HepG2 (cell line): Measurements from ENCODE around the gene BUD23. TPM values are rescaled to one million over a fixed set of nuclear protein-coding genes. Genes with fewer than 3 reads are reported as not detected.
A peak's percentile ranks its signal among the peaks of the same experiment; 100 is the strongest.

ENCODE experiments used
- ATF1 ChIP-seq: IDR thresholded peaks from 2 replicates; pipeline ENCODE4 v1.6.1; 2016; ENCODE audit warnings: mild to moderate bottlenecking, control low read depth
- E2F1 ChIP-seq: sonication (generic); formaldehyde crosslinking; IDR thresholded peaks from 2 replicates; pipeline ENCODE4 v1.5.0; 2020; ENCODE audit warnings: missing genetic modification reagents
- EED ChIP-seq: sonication (generic); formaldehyde crosslinking; IDR thresholded peaks from 2 replicates; pipeline ENCODE4 v1.5.0; 2020; ENCODE audit warnings: mild to moderate bottlenecking, missing genetic modification reagents
- GPBP1L1 ChIP-seq: sonication (generic); formaldehyde crosslinking; IDR thresholded peaks from 2 replicates; pipeline ENCODE4 v1.5.0; 2020; ENCODE audit warnings: mild to moderate bottlenecking, missing genetic modification reagents
- HHEX ChIP-seq: IDR thresholded peaks from 2 replicates; pipeline ENCODE4 v1.6.1; 2016; ENCODE audit warnings: control low read depth
- HMGXB3 ChIP-seq: sonication (generic); formaldehyde crosslinking; IDR thresholded peaks from 2 replicates; pipeline ENCODE4 v1.4.0; 2020; ENCODE audit warnings: missing genetic modification reagents, borderline replicate concordance
- JDP2 ChIP-seq: sonication (generic); formaldehyde crosslinking; IDR thresholded peaks from 2 replicates; pipeline ENCODE4 v1.8.1; 2022; ENCODE audit warnings: missing genetic modification reagents, borderline replicate concordance
- LBX2 ChIP-seq: sonication (generic); formaldehyde crosslinking; IDR thresholded peaks from 2 replicates; pipeline ENCODE4 v1.5.0; 2020; ENCODE audit warnings: missing genetic modification reagents, mild to moderate bottlenecking, borderline replicate concordance
- MLX ChIP-seq: IDR thresholded peaks from 2 replicates; pipeline ENCODE4 v1.6.1; 2016
- MYPOP ChIP-seq: sonication (generic); formaldehyde crosslinking; IDR thresholded peaks from 2 replicates; pipeline ENCODE4 v1.8.1; 2023; ENCODE audit warnings: mild to moderate bottlenecking, moderate library complexity, missing genetic modification reagents
- RFXAP ChIP-seq: sonication (generic); formaldehyde crosslinking; IDR thresholded peaks from 2 replicates; pipeline ENCODE4 v1.4.0; 2020; ENCODE audit warnings: missing genetic modification reagents, borderline replicate concordance
- SKI ChIP-seq: fragments of 450-650 bp; IDR thresholded peaks from one replicate; pipeline ENCODE4 v1.6.1; 2018; ENCODE audit warnings: mild to moderate bottlenecking; ENCODE audit not compliant: partially characterized antibody
- ZBTB42 ChIP-seq: sonication (generic); formaldehyde crosslinking; IDR thresholded peaks from 2 replicates; pipeline ENCODE4 v1.5.0; 2020; ENCODE audit warnings: mild to moderate bottlenecking, missing genetic modification reagents
- ZFP36 ChIP-seq: fragments of 150-350 bp; IDR thresholded peaks from 2 replicates; pipeline ENCODE4 v1.6.1; 2018; ENCODE audit warnings: borderline replicate concordance, low read length, low read depth; ENCODE audit not compliant: partially characterized antibody
- ZFP90 ChIP-seq: sonication (generic); formaldehyde crosslinking; IDR thresholded peaks from 2 replicates; pipeline ENCODE4 v1.8.0; 2022; ENCODE audit warnings: missing genetic modification reagents, mild to moderate bottlenecking, inconsistent platforms, borderline replicate concordance
- ZNF260 ChIP-seq: sonication (generic); formaldehyde crosslinking; IDR thresholded peaks from 2 replicates; pipeline ENCODE4 v1.4.0; 2020; ENCODE audit warnings: missing genetic modification reagents, low read depth, mild to moderate bottlenecking, borderline replicate concordance
- ZNF441 ChIP-seq: sonication (generic); formaldehyde crosslinking; IDR thresholded peaks from 2 replicates; pipeline ENCODE4 v1.7.0; 2021; ENCODE audit warnings: missing genetic modification reagents, borderline replicate concordance
- ZNF451 ChIP-seq: sonication (generic); formaldehyde crosslinking; IDR thresholded peaks from 2 replicates; pipeline ENCODE4 v1.5.0; 2020; ENCODE audit warnings: mild to moderate bottlenecking, missing genetic modification reagents
- ZNF558 ChIP-seq: sonication (generic); formaldehyde crosslinking; IDR thresholded peaks from 2 replicates; pipeline ENCODE4 v1.9.0; 2022; ENCODE audit warnings: mild to moderate bottlenecking, missing genetic modification reagents, borderline replicate concordance
- polyA plus RNA-seq, 8 experiments: library from polyadenylated mRNA; depleted of rRNA in 3 of 8; stranded (reverse) in 7 of 8; unstranded in 1 of 8; fragments of >200 nt; fragmentation: Illumina TruSeq in 4 of 8; extraction: Trizol in 4 of 8; gene quantifications; 2 replicates each; pipeline versions ENCODE4 v1.2.1 to v1.2.3, GENCODE V29; 2011 to 2016; ENCODE audit warnings: low read depth in 4 of 8, missing spikeins in 1 of 8, mixed read lengths in 1 of 8; ENCODE audit not compliant: insufficient read depth in 1 of 8
- total RNA-seq, 5 experiments: library from RNA; depleted of rRNA; stranded (reverse); fragments of >200 nt; fragmentation: Illumina TruSeq; extraction: Trizol; gene quantifications; 2 replicates each; pipeline ENCODE4 v1.2.3, GENCODE V29; 2016; ENCODE audit warnings: low read depth in 1 of 5

BUD23 gene
- total and polyA plus RNA-seq, 2 of the 13 experiments (the other 11 are each of a cell fraction or from before 2014, with no cell fraction given): 47.5 to 54.5 TPM

- TF ChIP-seq ZNF441 (peak; percentile 66; the same call in 1 of the 2 replicates), ZFP36 (no peak), ATF1 (CRISPR knock-in tag) (no peak), ZBTB42 (CRISPR knock-in tag) (peak; percentile 8; the same call in 1 of the 2 replicates), LBX2 (CRISPR knock-in tag) (peak; percentile 49; the same call in 1 of the 2 replicates), SKI (peak; percentile 21), ZNF558 (CRISPR knock-in tag) (peak; percentile 69; the same call in 1 of the 2 replicates), MYPOP (CRISPR knock-in tag) (peak; percentile 96), GPBP1L1 (CRISPR knock-in tag) (no peak), ZNF451 (0 out of 2 replicates have a peak, but pooled peaks have one; percentile 45), MLX (CRISPR knock-in tag) (no peak), RFXAP (CRISPR knock-in tag) (peak; percentile 25; the same call in 1 of the 2 replicates), EED (CRISPR knock-in tag) (peak; percentile 72; the same call in 1 of the 2 replicates), HMGXB3 (CRISPR knock-in tag) (0 out of 2 replicates have a peak, but pooled peaks have one; percentile 53), E2F1 (peak; percentile 73), HHEX (CRISPR knock-in tag) (no peak), ZFP90 (peak; percentile 62; the same call in 1 of the 2 replicates), ZNF260 (CRISPR knock-in tag) (no peak), JDP2 (CRISPR knock-in tag) (no peak)
These were observed 55.4 kb downstream of the BUD23 start, which contains the start of gene ABHD11 (continued) for GRCh38 chr7:73738612-73739386.
